Measurements from ENCODE around the gene PSIP1. TPM values are rescaled to one million over a fixed set of nuclear protein-coding genes. Genes with fewer than 3 reads are reported as not detected.
A peak's percentile ranks its signal among the peaks of the same experiment; 100 is the strongest.

PSIP1 gene
- total RNA-seq, 1 donor from 2014 or later, result 103 TPM

- Mint-ChIP-seq H3K4me3 (no peak overlapping the region), H3K4me1 (peaks cover 20% of the 10 kb centered on the region), H3K9me3 (no peaks in the 10 kb centered on the region), H3K36me3 (peaks cover 34% of the 10 kb centered on the region), H3K27ac (peak overlapping the region; percentile 45), H3K27me3 (ENCODE audit: low read depth) (no peaks in the 10 kb centered on the region)
- TF ChIP-seq, protein P1, sequence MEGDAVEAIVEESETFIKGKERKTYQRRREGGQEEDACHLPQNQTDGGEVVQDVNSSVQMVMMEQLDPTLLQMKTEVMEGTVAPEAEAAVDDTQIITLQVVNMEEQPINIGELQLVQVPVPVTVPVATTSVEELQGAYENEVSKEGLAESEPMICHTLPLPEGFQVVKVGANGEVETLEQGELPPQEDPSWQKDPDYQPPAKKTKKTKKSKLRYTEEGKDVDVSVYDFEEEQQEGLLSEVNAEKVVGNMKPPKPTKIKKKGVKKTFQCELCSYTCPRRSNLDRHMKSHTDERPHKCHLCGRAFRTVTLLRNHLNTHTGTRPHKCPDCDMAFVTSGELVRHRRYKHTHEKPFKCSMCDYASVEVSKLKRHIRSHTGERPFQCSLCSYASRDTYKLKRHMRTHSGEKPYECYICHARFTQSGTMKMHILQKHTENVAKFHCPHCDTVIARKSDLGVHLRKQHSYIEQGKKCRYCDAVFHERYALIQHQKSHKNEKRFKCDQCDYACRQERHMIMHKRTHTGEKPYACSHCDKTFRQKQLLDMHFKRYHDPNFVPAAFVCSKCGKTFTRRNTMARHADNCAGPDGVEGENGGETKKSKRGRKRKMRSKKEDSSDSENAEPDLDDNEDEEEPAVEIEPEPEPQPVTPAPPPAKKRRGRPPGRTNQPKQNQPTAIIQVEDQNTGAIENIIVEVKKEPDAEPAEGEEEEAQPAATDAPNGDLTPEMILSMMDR (IDR thresholded peaks at IDR 0.05; ENCODE audit: unreplicated experiment), result no peak
- DNase-seq (ENCODE audit: low spot score in 2 of 2, unreplicated experiment in 2 of 2), result no peak
Observed at GRCh38 chr9:15501179-15501578, 9.6 kb downstream of the PSIP1 start.

GRCh38 chr9:15499139-15499538, 11.6 kb downstream of the PSIP1 start:
- Mint-ChIP-seq H3K27me3 (ENCODE audit: low read depth) (no peaks in the 10 kb centered on the region), H3K9me3 (no peaks in the 10 kb centered on the region), H3K4me1 (peaks cover 20% of the 10 kb centered on the region), H3K36me3 (peaks cover 30% of the 10 kb centered on the region), H3K4me3 (no peak overlapping the region), H3K27ac (peak overlapping the region; percentile 69)
- no peak for DNase-seq (ENCODE audit: low spot score in 2 of 2, unreplicated experiment in 2 of 2)
- TF ChIP-seq, protein P1 (IDR thresholded peaks at IDR 0.05; ENCODE audit: unreplicated experiment), result no peak

- peaks cover 32% of the 10 kb centered on the region for H3K36me3 Mint-ChIP-seq
- peak overlapping the region; percentile 45 for H3K4me3 Mint-ChIP-seq
- no peaks in the 10 kb centered on the region for H3K27me3 Mint-ChIP-seq (ENCODE audit: low read depth)
- peaks cover 4% of the 10 kb centered on the region for H3K9me3 Mint-ChIP-seq
- TF ChIP-seq, protein P1 (IDR thresholded peaks at IDR 0.05; ENCODE audit: unreplicated experiment), result no peak
- H3K27ac Mint-ChIP-seq, result peak overlapping the region; percentile 94
- H3K4me1 Mint-ChIP-seq, result peaks cover 20% of the 10 kb centered on the region
- no peak for DNase-seq (ENCODE audit: low spot score in 2 of 2, unreplicated experiment in 2 of 2)
Observed at GRCh38 chr9:15498246-15498995, 12.3 kb downstream of the PSIP1 start.

DNA sequence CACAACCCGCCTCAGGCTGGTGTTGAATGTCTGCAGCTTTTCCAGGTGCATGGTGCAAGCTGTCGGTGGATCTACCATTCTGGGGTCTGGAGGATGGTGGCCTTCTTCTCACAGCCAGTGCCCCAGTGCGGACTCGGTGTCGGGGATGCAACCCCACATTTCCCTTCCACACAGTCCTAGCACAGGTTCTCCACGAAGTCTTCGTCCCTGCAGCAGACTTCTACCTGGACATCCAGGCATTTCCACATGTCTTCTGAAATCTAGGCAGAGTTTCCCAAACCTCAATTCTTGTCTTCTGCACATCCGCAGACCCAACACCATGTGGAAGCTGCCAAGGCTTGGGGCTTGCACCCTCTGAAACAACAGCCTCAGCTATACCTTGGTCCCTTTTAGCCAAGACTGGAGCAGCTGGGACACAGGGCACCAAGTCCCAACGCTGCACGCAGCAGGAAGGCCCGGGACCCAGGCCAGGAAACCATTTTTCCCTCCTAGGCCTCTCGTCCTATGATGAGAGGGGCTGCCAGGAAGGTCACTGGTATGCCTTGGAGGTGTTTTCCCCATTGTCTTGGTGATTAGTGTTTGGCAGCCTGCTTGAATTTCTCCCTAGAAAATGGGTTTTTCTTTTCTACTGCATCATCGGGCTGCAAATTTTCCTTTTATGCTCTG, 18.2 kb downstream of the PSIP1 start:
- H3K36me3 Mint-ChIP-seq, result peaks cover 48% of the 10 kb centered on the region
- no peaks in the 10 kb centered on the region for H3K4me1 Mint-ChIP-seq
- TF ChIP-seq, protein P1 (IDR thresholded peaks at IDR 0.05; ENCODE audit: unreplicated experiment), result no peak
- H3K27ac Mint-ChIP-seq, result no peak overlapping the region
- H3K4me3 Mint-ChIP-seq, result no peak overlapping the region
- no peak for DNase-seq (ENCODE audit: low spot score in 2 of 2, unreplicated experiment in 2 of 2)
- no peaks in the 10 kb centered on the region for H3K27me3 Mint-ChIP-seq (ENCODE audit: low read depth)
- H3K9me3 Mint-ChIP-seq, result peaks cover 9% of the 10 kb centered on the region

DNA sequence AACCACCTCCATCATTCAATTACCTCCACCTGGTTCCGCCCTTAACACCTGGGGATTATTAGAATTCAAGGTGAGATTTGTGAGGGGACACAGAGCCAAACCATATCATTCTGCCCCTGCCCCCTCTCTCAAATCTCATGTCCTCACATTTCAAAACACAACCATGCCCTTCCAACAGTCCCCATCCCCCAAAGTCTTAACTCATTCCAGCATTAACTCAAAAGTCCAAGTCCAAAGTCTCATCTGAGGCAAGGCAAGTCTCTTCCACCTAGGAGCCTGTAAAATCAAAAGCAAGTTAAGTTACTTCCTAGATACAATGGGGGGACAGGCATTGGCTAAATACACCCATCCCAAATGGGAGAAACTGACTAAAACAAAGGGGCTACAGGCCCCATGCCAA, 18.8 kb downstream of the PSIP1 start:
- H3K36me3 Mint-ChIP-seq, result peaks cover 47% of the 10 kb centered on the region

More for the DNA sequence above, 18.8 kb downstream of the PSIP1 start:
- no peak for DNase-seq (ENCODE audit: low spot score in 2 of 2, unreplicated experiment in 2 of 2)
- Mint-ChIP-seq H3K9me3 (peaks cover 9% of the 10 kb centered on the region), H3K4me3 (no peak overlapping the region), H3K27ac (no peak overlapping the region), H3K4me1 (no peaks in the 10 kb centered on the region), H3K27me3 (ENCODE audit: low read depth) (no peaks in the 10 kb centered on the region)
- TF ChIP-seq, protein P1 (IDR thresholded peaks at IDR 0.05; ENCODE audit: unreplicated experiment), result no peak

All from mesothelial cell of epicardium (in vitro differentiated cells).